Large intestine (tissue), 3 donors: ENCODE data around the gene ZNF814. TPM values are rescaled to one million over a fixed set of nuclear protein-coding genes. Genes with fewer than 3 reads are reported as not detected.
"Not testable (repeated sequence)": the region's sequence is repeated elsewhere in the genome, so short reads cannot be mapped to it uniquely, and the experiment has no call there.

ENCODE experiments used
- DNase-seq, 2 donors: peaks; one replicate each; pipeline versions ENCODE4 v3.0.0 to v3.0.0-alpha.2; 2013
- H3K27ac ChIP-seq: one replicate; pipeline ENCODE4 v1.5.1; 2013; ENCODE audit warnings: low read length
- H3K27me3 ChIP-seq: 2 replicates; pipeline ENCODE4 v1.6.1; 2013; ENCODE audit warnings: low read length; ENCODE audit not compliant: control insufficient read depth, insufficient read depth
- H3K36me3 ChIP-seq: 2 replicates; pipeline ENCODE4 v1.6.1; 2013; ENCODE audit warnings: low read length; ENCODE audit not compliant: control insufficient read depth, insufficient read depth
- H3K4me1 ChIP-seq: one replicate; pipeline ENCODE4 v1.6.1; 2013; ENCODE audit warnings: low read length; ENCODE audit not compliant: control insufficient read depth, insufficient read depth
- H3K4me3 ChIP-seq: one replicate; pipeline ENCODE4 v1.5.1; 2013; ENCODE audit warnings: low read length
- H3K9me3 ChIP-seq: one replicate; pipeline ENCODE4 v1.6.1; 2013; ENCODE audit warnings: mild to moderate bottlenecking, low read depth, low read length, moderate library complexity; ENCODE audit not compliant: control insufficient read depth
- WGBS: methylation state at CpG from one replicate; pipeline ENCODE4 v1.1.5; 2013; ENCODE audit warnings: low lambda C conversion rate; ENCODE audit not compliant: insufficient coverage; 5-methylcytosine and 5-hydroxymethylcytosine counted together
- polyA plus RNA-seq: library from polyadenylated mRNA; unstranded; fragments of 120-200 nt; gene quantifications from one replicate; pipeline ENCODE4 v1.2.1, GENCODE V29; 2013

Gene ZNF814
- polyA plus RNA-seq, 1 donor = 54.3 TPM

DNA sequence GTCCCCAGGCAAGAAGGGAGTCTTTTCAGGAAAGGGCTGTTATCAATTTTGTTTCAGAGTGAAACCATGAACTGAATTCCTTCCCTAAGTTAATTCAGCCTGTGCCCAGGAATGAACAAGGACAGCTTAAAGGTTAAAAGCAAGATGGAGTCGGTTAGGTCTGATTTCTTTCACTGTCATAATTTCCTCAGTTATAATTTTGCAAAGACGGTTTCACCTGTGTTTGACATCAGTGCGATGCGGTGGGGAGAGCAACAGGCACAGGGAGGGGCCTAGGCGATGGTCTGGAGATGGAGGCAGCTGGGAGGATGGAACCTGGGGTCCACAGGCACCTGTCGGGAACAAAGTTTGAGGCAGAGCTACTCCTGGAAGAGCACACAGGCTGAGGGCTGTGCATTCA, 68.2 kb downstream of the ZNF814 start:
- peaks cover 9% of the 10 kb centered on the region for H3K36me3 ChIP-seq
- no peak for DNase-seq
- peaks cover 3% of the 10 kb centered on the region for H3K9me3 ChIP-seq
- H3K27me3 ChIP-seq = no peaks in the 10 kb centered on the region
- WGBS = no CpG with 5 or more reads among the region's 6 CpGs
- peak overlapping the region; percentile 85 for H3K4me3 ChIP-seq
- peaks cover 33% of the 10 kb centered on the region for H3K4me1 ChIP-seq
- H3K27ac ChIP-seq = peak overlapping the region; percentile 86

DNA sequence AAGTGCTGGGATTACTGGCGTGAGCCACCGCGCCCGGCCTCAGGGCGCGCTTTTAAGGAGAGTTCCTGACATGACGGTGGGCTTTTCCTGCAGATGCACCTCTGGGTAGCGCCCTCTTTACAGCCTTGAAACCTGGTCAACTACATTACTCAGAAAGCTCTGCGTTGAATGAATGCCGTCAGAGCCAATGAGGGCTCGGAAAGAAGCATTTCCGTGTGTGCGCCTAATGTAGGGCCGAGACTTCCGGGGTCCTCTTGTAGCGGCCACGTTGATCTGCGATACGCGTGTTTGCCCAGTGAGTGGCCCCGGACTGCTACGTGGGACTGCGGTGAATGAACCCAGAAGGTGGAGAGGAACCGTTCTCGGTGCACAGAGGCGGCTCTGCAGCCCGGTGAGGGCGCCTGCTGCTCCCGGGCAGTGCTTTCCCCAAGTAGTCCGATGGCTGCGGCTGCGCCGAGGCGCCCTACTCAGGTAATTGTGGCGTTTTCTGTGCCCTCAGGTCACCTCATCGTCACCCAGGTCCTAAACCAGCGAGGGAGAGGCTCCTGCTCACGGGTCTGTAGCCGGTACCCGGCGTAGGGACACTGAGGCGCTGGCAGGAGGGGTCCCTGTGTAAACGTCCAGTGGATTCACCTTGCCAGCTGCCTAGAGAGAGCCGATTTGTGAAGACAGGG, 69.2 kb downstream of the ZNF814 start:
- WGBS = no CpG with 5 or more reads among the region's 44 CpGs
- peak; percentile 90 to 96 for DNase-seq
- peaks cover 3% of the 10 kb centered on the region for H3K9me3 ChIP-seq
- H3K27me3 ChIP-seq = no peaks in the 10 kb centered on the region
- H3K4me3 ChIP-seq = peak overlapping the region; percentile 85
- peaks cover 9% of the 10 kb centered on the region for H3K36me3 ChIP-seq
- peaks cover 40% of the 10 kb centered on the region for H3K4me1 ChIP-seq
- peak overlapping the region; percentile 86 for H3K27ac ChIP-seq

DNA sequence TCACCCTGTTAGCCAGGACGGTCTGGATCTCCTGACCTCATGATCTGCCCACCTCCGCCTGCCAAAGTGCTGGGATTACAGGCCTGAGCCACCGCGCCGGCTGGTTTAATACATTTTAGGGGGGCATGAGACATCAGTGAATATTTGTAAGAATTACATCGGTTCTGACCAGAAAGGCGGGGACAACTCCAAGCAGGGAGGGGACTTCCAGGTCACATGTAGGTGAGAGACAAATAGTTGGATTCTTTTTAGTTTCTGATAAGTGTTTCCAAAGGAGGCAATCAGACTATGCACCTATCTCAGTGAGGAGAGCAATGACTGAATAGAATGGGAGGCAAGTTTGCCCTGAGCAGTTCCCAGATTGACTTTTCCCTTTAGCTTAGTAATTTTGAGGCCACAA, 70.5 kb downstream of the ZNF814 start:
- Histone ChIP-seq H3K36me3 (peaks cover 9% of the 10 kb centered on the region), H3K27ac (no peak overlapping the region), H3K4me3 (no peak overlapping the region), H3K4me1 (peaks cover 34% of the 10 kb centered on the region), H3K9me3 (peaks cover 3% of the 10 kb centered on the region), H3K27me3 (no peaks in the 10 kb centered on the region)
- 20% methylated on average over 1 of the region's 7 CpGs for WGBS
- DNase-seq = no peak

DNA sequence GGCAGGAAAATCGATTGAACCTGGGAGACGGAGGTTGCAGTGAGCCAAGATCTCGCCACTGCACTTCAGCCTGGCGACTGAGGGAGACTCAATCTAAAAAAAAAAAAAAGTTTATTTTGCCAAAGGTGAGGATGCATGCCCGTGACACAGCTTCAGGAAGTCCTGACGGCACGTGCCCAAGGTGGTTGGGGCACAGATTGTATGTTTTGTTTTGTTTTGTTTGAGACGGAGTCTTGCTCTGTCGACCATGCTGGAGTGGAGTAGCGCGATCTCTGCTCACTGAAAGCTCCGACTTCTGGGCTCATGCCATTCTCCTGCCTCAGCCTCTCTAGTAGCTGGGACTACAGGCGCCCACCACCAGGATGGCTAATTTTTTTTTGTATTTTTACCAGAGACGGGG, 70.9 kb downstream of the ZNF814 start:
- peaks cover 31% of the 10 kb centered on the region for H3K4me1 ChIP-seq
- WGBS = no CpG with 5 or more reads among the region's 14 CpGs
- no peak overlapping the region for H3K4me3 ChIP-seq

DNA sequence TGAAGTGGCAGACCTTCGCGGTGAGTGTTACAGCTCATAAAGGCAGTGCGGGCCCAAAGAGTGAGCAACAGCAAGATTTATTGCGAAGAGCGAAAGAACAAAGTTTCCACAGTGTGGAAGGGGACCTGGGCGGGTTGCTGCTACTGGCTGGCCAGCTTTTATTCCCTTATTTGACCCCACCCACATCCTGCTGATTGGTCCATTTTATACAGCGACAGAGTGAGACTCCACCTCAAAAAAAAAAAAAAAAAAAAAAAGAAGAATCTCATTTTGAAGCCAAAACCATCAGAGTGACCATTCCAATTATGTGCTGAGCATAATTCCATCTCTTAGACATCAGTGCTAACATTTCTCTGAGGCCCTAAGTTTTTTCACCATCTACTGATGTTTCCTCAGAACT, 72.2 kb downstream of the ZNF814 start:
- WGBS = no CpG with 5 or more reads among the region's 7 CpGs
- Histone ChIP-seq H3K9me3 (peaks cover under 1% of the 10 kb centered on the region), H3K27ac (no peak overlapping the region), H3K27me3 (no peaks in the 10 kb centered on the region), H3K4me3 (no peak overlapping the region), H3K36me3 (peaks cover 12% of the 10 kb centered on the region), H3K4me1 (peaks cover 24% of the 10 kb centered on the region)
- no peak for DNase-seq

More for the DNA sequence above, 70.9 kb downstream of the ZNF814 start:
- Histone ChIP-seq H3K9me3 (peaks cover 3% of the 10 kb centered on the region), H3K27ac (no peak overlapping the region), H3K36me3 (peaks cover 11% of the 10 kb centered on the region), H3K27me3 (no peaks in the 10 kb centered on the region)
- no peak for DNase-seq

DNA sequence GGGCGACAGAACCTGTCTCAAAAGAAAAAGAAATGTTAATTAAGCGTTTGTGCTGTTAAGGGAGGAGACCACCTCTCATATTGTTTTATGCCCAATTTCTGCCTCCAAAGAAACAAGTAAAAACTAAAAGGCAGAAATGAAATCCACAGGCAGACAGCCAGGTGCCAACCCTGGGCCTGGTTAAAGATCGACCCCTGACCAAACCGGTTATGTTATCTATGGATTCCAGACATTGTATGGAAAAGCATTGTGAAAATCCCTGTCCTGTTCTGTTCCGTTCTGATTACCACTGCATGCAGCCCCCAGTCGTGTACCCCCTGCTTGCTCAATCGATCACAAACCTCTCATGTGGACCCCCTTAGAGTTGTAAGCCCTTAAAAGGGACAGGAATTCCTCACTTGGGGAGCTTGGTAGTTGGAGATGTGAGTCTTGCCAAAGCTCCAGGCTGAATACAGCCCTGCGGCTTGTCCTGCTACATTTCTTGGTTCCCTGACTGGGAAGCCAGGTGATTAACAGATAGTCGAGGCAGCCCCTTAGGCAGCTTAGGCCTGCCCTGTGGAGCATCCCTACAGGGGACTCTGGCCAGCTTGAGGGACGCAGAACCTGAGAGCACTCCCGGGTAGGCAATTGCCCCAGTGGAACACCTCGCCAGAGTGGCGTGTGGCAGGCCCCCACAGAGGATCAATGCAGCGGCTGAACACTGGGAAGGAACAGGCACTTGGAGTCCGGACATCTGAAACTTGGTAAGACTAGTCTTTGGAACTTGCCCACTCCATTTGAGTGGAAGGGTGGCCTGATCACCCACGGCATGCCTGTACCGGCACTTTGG, 73.4 kb downstream of the ZNF814 start:
- peak overlapping the region; percentile 85 for H3K27ac ChIP-seq
- no peaks in the 10 kb centered on the region for H3K27me3 ChIP-seq
- DNase-seq = peak; percentile 31 to 74
- H3K4me1 ChIP-seq = peaks cover 23% of the 10 kb centered on the region
- no CpG with 5 or more reads among the region's 17 CpGs for WGBS
- H3K4me3 ChIP-seq = peak overlapping the region; percentile 81
- peaks cover 12% of the 10 kb centered on the region for H3K36me3 ChIP-seq
- no peaks in the 10 kb centered on the region for H3K9me3 ChIP-seq

DNA sequence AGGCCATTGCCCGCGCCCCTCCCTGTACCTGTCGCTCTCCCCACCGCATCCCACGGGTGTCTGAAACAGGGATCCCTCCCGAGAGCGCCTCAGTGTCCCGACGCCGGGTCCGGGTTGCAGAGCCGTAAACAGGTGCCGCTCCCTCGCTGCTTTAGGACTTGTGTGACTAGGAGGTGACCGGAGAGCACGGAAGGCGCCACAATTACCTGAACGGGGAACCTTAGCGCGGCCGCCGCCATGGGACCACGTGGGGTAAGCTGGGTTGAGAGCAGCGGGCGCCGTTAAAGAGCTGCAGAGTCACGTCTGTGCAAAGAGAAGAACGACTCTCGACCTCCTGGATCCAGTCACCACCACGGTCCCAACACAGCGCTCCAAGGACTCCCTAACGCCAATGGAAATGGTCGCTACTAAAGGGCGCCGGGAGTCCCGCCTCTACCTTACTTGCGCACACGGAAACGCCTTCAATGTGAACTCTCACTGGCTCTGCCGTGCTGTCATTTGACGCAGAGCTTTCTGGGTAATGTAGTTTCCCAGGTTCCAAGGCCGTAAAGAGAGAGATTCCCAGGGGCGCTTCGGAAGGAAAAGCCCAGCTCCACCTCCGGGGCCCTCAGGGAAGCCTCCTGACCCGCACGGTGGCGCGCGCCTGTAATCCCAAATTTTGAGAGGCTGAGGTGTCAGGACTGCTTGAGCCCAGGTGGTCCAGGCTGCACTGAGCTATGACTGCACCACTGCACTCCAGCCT, 74.2 kb downstream of the ZNF814 start, which contains the start of gene ZNF552:
Gene ZNF552 (minus strand): TSS at position 409 of the 742 bp plus-strand sequence. CDS start 170 bp downstream, at position 239.
- Histone ChIP-seq H3K27ac (peak within 1 kb of the TSS; percentile 85), H3K27me3 (no peaks in the 10 kb centered on the region), H3K4me1 (peaks cover 31% of the 10 kb centered on the region), H3K9me3 (no peaks in the 10 kb centered on the region), H3K4me3 (peak within 1 kb of the TSS; percentile 81), H3K36me3 (peaks cover 14% of the 10 kb centered on the region)
- peak; percentile 94 to 96 for DNase-seq
- no CpG with 5 or more reads among the region's 50 CpGs for WGBS

DNA sequence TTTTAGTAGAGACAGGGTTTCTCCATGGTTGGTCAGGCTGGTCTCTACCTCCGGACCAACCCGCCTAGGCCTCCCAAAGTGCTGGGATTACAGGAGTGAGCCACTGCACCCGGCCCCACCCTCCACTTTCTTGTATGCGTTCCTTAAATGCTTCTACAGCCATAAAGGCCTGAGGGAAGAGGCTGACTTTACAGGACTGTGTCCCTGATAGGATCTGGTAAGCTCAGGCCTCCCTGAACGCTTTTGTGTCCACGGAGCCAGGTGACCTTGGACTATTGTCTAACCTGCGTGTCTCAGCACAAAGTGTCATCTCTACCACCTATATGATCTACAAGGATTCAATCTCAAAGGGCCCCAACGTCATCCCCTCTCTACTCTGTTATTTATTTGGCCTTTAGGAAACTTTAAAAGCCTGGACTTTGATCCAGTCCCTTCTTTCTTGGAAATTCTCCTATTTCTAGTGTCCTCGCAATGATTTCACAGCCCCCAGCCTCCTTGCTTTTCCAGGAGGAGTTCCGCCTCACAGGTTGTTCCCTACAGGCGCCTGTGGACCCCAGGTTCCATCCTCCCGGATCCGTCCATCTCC, 74.8 kb downstream of the ZNF814 start:
- peak overlapping the region; percentile 85 for H3K27ac ChIP-seq
- DNase-seq = peak; percentile 64 to 73
- no CpG with 5 or more reads among the region's 13 CpGs for WGBS
- H3K4me3 ChIP-seq = peak overlapping the region; percentile 81
- no peaks in the 10 kb centered on the region for H3K9me3 ChIP-seq
- H3K4me1 ChIP-seq = peaks cover 34% of the 10 kb centered on the region
- H3K27me3 ChIP-seq = no peaks in the 10 kb centered on the region
- H3K36me3 ChIP-seq = peaks cover 20% of the 10 kb centered on the region

DNA sequence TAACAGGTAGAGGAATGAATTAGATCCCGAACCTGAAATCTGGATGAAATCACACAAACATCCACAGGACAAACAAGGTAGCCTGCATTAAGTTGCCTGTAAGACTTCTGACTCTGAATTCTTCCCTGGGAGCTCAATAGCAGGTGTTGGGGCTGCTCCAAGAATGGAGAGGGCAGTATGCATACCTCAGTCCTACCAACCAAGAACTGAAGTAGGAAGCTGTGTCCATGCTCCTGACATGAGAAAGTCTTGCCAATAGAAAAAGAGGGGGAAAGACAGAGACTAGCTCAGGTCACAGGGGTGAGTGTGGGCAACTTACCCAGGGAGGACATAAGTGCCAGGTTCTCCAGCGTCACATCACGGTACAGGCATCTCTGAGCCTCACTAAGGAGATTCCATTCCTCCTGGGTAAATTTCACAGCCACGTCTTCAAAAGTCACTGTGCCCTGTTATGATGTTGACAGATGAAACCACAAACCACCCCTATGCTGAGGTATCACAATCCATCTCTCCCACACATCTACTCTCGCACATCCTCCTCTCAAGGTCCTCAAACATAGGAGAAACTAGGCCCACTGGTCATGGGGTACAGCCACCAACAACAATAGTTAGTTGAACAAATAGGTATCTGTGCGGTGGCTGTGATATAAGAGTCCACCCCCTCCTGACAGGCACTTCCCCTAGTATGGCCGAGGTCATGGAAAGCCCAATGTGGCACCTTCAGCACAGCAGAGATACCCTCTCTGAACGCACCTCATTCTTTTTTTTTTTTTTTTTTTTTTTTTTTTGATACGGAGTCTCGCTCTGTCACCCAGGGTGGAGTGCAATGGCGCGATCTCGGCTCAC, 75.6 kb downstream of the ZNF814 start:
- H3K27ac ChIP-seq = peak overlapping the region; percentile 85
- H3K9me3 ChIP-seq, H3K27me3 ChIP-seq, DNase-seq: not testable (repeated sequence)
- peaks cover 27% of the 10 kb centered on the region for H3K36me3 ChIP-seq
- H3K4me1 ChIP-seq = peaks cover 37% of the 10 kb centered on the region
- WGBS = 40% methylated on average over 1 of the region's 13 CpGs
- H3K4me3 ChIP-seq = peak overlapping the region; percentile 81
